Femur (tissue), 1 donor: ENCODE results near the gene C1orf226.
A peak's percentile ranks its signal among the peaks of the same experiment; 100 is the strongest.
"Not testable (repeated sequence)": the region's sequence is repeated elsewhere in the genome, so short reads cannot be mapped to it uniquely, and the experiment has no call there.

Experiments
- DNase-seq: peaks from one replicate; pipeline ENCODE4 v3.0.0-alpha.2; 2017

Gene C1orf226

GRCh38 chr1:162381383-162381782 is at the start of gene C1orf226:
Gene C1orf226, plus strand, starts transcription at chr1:162381728. Its CDS starts 174 bp downstream, at chr1:162381902.
- no peak for DNase-seq

DNA sequence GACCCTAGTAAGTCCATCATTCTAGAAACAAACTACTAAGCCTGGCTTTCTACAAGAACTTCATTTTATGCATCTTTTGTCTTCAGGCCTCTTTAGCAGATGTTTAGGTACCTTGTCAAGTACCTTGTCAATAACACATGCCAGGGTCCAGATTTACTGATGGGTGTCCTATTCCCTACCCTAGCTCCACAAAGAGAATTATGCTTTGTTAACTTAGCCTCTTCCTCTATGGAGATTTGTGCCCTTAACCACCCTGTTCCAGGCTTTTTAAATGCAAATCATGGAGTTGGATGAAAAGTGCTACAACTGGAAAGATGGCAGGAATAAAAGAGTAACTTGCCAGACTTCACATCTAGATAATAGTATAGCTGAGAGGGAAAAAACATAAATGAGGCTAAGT is 47.5 kb upstream of the C1orf226 start:
- no peak for DNase-seq

- peak; percentile 72 for DNase-seq
Measured at GRCh38 chr1:162335126-162335525, 46.4 kb upstream of the C1orf226 start.

- no peak for DNase-seq
Measured at GRCh38 chr1:162336621-162337285, 44.8 kb upstream of the C1orf226 start.

- DNase-seq, result no peak
Measured at GRCh38 chr1:162342452-162342983, 39.0 kb upstream of the C1orf226 start.

- no peak for DNase-seq
Measured at GRCh38 chr1:162343470-162343869, 38.1 kb upstream of the C1orf226 start.

DNA sequence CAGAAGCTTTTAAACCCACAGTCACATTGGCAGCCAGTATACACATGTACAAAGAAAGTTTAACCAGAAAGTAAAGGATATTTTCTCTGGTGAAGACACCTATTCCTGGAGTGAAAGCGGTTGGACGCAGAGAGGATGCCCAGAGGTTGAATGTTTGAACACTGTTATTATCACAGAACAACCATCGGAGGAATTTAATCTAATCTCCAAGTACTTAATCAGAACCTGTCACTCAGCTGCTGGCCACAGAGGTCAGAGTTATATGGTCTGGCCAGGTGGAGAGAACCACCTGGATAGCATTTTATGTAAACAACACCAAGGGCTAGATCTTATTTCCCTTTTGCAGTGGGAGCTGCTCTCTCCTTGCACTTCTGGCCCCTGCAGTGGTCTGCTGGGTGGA is 34.2 kb upstream of the C1orf226 start:
- no peak for DNase-seq

DNA sequence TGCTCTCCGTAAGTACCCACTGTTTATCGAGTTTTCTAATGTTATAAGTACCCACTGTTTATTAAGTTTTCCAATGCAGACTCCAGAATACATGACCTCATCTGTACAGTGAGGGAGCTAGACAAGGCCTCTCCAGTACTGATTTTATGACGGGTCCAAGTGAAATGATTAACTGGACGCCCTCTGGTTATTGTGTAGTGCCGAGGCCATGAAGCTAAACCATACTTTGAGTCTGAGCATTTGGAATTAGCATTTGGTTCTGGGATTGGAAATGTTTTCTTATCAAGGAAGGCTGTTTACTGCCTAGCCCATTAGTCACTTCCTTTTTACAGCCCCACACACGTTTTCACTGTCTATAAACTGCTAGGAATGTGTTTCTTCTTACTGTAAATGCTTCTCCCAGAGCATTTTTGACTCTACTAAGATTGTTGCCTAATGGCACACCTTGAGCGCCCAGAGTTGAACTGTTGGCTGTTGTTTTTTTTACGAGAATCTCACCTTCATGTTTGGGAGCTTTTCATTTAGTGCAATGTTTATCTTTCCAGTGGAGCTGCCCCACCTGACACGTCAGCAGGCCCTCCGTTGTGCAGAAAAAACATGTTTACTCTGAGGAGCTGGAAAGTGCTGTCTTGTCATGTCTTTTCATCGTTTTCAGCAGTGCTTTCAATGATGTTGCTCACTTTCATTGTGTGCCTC is 31.7 kb upstream of the C1orf226 start:
- no peak for DNase-seq

DNA sequence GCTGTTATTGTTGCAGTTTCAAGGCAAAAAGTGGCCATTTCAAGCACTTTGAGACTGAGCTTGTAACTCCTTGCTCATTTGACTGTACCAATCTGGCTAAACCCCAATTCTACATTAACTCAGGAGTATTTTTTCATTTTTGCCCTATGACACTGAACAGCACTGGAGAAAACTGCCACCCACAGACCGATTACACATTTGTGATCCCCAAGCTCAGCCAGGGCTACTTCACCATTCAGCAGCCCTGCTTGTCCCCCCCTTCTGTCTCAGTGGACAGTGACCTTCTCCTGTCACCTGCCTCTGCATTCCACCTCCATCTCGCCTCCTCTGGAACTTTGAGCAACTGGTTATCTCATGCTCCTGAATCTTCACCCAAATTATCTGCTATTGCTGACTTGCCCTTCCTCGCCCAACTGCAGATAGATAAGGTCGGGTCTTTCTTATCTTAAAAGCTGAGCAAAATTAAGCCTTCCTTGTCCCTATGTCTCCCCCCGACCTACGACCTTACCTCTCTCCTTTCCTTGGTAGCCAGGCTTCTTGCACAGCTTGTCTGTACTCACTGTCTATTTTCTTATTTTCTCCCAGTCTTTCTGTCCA is 30.2 kb upstream of the C1orf226 start:
- DNase-seq, result no peak

DNA sequence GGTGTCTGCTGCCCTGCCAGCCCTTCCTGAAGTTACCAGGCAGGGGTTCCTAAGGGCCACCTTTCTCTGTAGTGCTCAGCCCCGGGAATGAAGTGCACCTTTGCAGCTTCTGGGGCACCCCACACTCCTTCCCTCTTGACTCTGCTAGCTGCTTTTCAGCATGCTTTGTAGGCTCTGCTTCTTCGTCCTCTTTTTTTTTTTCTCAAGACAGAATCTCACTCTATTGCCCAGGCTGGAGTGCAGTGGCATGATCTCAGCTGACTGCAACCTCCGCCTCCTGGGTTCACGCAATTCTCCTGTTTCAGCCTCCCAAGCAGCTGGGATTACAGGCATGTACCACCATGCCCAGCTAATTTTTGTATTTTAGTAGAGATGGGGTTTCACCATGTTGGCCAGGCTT is 29.7 kb upstream of the C1orf226 start:
- not testable (repeated sequence) for DNase-seq

DNA sequence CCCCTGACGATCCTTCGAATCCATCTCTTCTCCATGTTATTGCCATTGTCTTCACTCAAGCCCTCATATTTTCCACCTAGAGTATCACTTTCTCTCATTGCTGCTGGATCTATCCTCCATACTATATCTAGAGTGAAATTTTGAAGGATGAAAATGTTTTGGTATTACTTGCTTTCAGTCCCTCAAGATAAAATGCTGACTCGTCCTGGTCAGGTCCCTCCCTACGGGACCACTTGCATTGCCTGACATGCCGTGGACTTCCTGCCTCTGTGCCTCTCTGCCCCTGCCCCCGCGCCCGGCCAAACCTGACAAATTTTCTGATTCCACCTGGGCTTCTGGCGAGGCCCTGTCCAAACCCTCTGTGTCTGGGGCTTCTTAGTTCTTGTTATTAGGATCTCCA is 28.4 kb upstream of the C1orf226 start:
- DNase-seq, result no peak

GRCh38 chr1:162353702-162354101 is 27.8 kb upstream of the C1orf226 start:
- DNase-seq, result no peak

GRCh38 chr1:162357681-162358266 is 23.8 kb upstream of the C1orf226 start:
- DNase-seq, result no peak

DNA sequence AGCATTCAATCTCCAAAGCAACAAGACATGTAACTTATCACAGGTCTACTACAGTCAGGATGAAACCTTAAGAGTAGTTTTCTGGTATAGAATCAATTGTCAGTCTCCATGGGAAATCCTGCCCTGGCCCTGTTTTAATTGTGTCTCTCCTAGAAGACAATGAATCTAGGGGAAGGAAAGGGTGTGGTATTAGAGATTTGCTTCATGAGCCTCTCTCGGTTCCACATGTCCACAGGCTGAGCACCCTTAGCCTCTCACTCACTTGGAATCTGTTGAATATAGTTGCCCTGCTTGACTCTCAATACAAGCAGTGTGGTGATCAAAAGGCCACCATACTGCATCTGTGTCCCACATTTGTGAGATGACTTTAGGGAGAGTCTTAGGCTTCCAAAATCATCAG is 22.6 kb upstream of the C1orf226 start:
- DNase-seq, result no peak

- no peak for DNase-seq
Measured at GRCh38 chr1:162359523-162360236, 21.8 kb upstream of the C1orf226 start.

GRCh38 chr1:162360237-162360873 is 21.2 kb upstream of the C1orf226 start:
- no peak for DNase-seq

GRCh38 chr1:162360874-162361260 is 20.7 kb upstream of the C1orf226 start:
- DNase-seq, result no peak

- DNase-seq, result no peak
Measured at GRCh38 chr1:162361349-162361748, 20.2 kb upstream of the C1orf226 start.

DNA sequence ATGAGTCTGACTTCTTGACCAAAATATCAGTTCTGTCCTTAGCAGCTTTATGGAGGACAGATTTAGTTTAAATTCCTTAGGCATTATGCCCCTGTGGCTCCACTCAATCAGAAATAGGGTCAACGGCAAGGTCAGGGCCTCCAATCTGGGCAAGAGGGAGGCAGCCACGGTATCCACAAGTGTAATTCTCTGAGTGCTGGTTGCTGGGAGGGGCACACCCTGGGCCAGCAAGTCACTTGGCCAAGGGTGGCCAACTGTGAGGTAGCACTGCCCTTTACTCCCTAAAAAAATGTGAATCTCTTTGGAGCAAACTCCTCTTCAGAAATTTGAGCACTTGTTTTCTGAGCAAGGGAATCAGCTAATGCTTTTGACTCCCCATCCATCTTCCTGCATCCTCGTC is 17.7 kb upstream of the C1orf226 start:
- DNase-seq, result no peak

DNA sequence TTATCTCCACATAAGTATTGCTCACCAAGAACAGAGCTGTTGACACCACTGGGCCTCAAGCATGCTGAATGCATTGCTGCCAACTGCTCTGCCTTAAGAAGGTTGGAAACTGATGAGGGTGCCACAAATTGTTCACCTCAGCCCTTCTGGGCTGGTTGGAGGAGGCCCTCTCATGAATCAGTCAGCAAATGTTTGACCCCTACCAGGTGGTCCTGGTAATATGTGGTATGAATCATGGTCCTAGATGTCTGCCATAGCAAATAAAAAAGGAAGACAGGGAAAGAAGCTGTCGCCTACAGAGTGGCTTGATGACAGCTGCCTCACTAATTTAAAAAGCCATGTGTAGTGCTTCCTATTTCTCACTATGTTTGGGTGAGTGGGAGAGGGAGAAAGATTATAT is 17.0 kb upstream of the C1orf226 start:
- DNase-seq, result no peak

- no peak for DNase-seq
Measured at GRCh38 chr1:162365284-162366020, 16.1 kb upstream of the C1orf226 start.

DNA sequence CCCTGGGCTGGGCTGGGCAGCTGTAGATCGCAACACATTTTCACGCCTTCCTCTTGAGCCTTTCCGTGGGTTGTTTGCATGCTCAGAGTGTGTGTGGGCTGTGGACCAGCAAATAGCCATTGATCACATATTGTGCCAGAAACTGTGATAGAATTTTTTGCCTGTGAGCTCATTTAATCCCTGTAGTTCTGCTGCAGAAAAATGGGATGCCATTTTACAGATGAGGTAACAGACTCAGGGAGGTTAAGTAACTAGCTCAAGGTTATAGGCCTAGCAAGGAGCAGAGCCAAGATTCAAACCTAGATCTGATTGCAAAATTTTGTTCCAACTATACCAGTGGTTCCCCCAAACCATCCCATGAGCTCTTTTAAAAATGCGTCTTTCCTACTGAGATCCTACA is 15.4 kb upstream of the C1orf226 start:
- no peak for DNase-seq
